VCaP (cell line): ENCODE measurements around the gene BRMS1.
"Not testable (repeated sequence)": the region's sequence is repeated elsewhere in the genome, so short reads cannot be mapped to it uniquely, and the experiment has no call there.

ENCODE experiments used
- H3K27ac ChIP-seq: fragments of 450-650 bp; 2 replicates; pipeline ENCODE4 v1.5.1; 2017
- TF ChIP-seq, protein P1 (sequence below): fragments of 450-650 bp; conservative IDR thresholded peaks from 2 replicates; pipeline ENCODE4 v1.5.1; 2017; ENCODE audit warnings: mild to moderate bottlenecking, moderate library complexity

BRMS1 gene

DNA sequence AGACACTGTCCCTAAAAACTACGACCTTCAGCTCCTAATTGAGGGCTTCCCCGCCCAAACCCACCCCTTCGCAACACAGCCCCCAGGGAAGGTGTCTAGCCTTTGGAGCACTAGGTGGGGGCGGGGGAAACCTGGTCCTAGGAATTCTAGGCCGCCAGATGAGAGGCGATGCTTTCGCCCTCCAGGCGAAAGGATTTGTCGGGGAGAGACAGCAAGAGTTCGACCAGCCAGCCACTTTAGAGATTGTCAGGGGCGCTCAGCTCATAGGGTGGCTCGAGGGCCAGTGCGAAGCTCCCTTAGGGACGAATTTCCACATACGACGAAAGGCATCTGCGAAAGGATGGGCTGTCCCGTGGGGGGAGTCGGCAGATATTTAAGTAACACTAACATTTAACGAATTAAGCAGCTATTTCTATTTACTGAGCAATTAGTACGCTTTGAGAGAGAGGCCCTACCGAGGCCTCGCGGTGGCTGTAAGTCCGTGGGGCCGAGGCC lies 33.4 kb downstream of the BRMS1 start:
- peak overlapping the region; percentile 69 for H3K27ac ChIP-seq
- TF ChIP-seq, protein P1, sequence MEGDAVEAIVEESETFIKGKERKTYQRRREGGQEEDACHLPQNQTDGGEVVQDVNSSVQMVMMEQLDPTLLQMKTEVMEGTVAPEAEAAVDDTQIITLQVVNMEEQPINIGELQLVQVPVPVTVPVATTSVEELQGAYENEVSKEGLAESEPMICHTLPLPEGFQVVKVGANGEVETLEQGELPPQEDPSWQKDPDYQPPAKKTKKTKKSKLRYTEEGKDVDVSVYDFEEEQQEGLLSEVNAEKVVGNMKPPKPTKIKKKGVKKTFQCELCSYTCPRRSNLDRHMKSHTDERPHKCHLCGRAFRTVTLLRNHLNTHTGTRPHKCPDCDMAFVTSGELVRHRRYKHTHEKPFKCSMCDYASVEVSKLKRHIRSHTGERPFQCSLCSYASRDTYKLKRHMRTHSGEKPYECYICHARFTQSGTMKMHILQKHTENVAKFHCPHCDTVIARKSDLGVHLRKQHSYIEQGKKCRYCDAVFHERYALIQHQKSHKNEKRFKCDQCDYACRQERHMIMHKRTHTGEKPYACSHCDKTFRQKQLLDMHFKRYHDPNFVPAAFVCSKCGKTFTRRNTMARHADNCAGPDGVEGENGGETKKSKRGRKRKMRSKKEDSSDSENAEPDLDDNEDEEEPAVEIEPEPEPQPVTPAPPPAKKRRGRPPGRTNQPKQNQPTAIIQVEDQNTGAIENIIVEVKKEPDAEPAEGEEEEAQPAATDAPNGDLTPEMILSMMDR, result peak; percentile 81; the same call in 1 of the 2 replicates

DNA sequence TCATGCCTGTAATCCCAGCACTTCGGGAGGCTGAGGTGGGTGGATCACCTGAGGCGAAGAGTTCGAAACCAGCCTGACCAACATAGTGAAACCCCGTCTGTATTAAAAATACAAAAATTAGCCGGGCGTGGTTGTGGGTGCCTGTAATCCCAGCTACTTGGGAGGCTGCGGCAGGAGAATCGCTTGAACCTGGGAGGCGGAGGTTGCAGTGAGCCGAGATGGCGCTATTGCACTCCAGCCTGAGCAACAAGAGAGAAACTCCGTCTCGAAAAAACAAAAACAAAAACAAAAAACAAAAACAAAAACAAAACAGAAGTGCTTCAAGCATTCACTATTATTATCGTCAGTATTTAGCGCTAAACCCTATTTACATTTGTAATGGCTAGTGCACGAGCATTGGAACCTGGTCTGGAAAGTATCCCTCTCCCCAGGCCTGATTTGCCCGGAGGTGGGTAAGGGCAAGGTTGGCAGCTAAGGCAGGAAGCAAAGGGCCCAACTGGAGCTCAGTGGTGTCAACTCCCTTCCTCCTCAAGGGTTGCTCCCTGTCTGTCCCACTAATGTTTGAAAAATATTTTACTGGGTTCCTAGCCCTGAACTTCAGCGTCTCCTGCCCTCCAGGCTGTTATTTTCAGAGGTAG lies 34.0 kb downstream of the BRMS1 start:
- H3K27ac ChIP-seq, result not testable (repeated sequence)

DNA sequence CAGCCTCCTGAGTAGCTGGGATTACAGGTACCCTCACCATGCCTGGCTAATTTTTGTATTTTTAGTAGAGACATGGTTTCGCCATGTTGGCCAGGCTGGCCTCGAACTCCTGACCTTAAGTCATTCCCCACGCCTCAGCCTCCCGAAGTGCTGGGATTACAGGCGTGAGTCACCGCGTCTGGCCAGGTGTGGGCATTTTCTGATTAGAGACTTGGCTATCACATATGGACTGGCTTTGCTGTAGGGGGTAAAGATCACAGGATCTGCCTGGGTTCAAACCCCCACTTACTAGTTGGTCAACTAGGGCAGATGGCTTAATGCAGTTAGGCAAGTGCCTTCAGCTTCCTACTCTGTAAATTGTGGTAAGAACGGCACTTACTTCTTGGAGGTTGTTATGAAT lies 34.6 kb downstream of the BRMS1 start:
- TF ChIP-seq, protein P1, result no peak
- H3K27ac ChIP-seq, result no peak overlapping the region

DNA sequence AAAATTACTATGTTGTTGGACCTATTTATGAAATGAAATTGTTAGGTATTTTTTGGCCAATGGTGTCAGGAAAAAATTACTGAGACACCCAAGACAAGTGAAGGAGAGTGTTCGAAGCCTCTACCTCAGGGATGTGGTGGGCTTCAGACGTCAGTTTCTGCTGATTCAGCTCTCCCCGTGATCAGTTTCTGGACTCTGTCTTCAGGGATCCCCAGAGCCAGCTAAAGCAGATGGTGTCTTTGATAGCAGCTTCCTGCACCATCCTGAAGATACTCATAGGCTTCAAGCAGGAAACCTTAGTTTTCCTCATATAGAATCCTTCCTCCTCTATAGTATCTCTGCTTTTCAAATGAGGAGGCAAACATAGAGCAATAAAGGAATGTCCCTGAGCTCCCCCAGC lies 35.4 kb downstream of the BRMS1 start:
- TF ChIP-seq, protein P1, result no peak
- no peak overlapping the region for H3K27ac ChIP-seq

DNA sequence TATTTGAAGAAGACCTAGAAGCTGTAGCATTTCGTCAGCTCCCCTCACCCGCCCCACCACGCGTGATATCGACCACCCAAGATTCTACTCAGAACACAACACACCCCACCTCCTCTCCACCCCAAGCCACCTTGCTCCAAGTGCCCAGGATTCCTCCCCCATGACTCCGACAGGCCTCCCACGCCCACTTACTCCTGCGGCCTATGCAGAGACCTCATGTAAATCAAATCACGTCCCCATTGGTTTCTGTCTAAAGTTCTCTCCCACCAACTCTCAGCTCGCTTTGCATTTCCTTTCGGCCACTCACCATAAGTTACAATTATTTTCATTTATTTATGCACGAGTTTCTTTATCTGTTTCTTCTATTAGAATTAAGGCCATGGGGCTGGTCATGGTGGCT lies 42.2 kb downstream of the BRMS1 start:
- TF ChIP-seq, protein P1, result no peak
- no peak overlapping the region for H3K27ac ChIP-seq

DNA sequence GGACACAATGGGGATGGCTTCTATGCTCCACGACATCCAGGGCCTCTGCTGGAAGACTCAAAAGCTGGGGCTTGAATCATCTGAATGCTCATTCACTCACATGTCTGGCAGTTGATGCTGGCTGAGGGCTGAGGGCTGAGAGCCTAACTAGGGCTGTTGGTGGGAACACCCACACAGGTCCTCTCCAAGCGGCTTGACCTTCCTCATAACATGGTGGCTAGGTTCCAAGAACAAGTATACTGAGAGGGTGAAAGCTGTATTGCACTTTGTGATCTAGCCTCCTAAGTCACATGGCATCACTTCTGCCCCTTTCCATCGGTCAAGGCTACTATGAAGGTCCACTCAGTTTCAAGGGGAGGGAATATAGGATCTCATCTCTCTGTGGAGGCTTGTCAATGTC lies 45.7 kb downstream of the BRMS1 start:
- TF ChIP-seq, protein P1, result no peak
- no peak overlapping the region for H3K27ac ChIP-seq

DNA sequence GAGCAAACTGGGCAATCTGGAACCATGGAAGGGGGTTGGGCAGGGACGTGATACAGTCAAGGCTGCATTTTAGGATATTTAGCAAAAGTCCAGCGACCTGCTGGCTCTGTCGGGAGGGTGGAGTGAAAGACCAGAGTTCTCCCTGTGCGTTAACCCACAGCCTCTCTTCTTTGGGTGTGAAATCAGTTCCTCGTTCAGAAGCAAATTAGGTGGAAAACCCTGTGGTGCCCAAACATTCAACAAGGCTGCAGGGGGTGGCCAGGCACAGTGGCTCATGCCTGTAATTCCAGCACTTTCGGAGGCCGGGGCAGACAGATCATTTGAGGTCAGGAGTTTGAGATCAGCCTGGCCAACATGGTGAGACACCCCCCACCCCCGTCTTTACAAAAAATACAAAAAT lies 47.3 kb downstream of the BRMS1 start:
- no peak overlapping the region for H3K27ac ChIP-seq
- TF ChIP-seq, protein P1, result no peak
